ENCODE data around the gene OTX2.

- TF ChIP-seq CTCF (IDR thresholded peaks at IDR 0.05) = no peak
- no peak for TF ChIP-seq POLR2AphosphoS5 (IDR thresholded peaks at IDR 0.05; ENCODE audit: low read depth, low read length)
- TF ChIP-seq SIN3A (IDR thresholded peaks at IDR 0.05; ENCODE audit: borderline replicate concordance, insufficient read depth, low read depth, low read length) = no peak
- TF ChIP-seq REST (IDR thresholded peaks at IDR 0.05; ENCODE audit: insufficient read depth in 1 of 2, low read depth in 2 of 2, low read length in 1 of 2) = no peak
These were observed 6.3 kb downstream of the OTX2 start for GRCh38 chr14:56803816-56804535.

Data from Panc1 (cell line).